ENCODE results near the gene VCX3B.
"Not testable (repeated sequence)": the region's sequence is repeated elsewhere in the genome, so short reads cannot be mapped to it uniquely, and the experiment has no call there.

The VCX3B gene

DNA sequence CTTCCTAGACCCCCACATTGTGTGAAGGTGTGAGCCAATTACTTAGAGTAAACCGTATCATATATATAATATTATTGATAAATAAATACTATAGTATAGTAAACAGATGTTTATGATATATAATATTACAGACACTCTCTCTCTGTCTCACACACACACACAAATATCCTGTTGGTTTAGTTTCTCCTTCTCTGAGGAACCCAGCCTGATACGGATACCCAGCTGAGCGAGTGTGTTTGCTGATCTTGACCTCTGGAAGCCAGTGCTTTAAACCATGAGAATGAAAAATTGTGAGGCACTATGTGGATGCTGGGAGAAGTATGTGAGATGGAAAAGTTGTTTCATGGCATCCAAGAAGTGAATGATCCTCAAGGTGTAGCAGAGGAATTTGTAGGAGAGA, at the start of gene VCX3B:
Gene VCX3B (plus strand): TSS at position 301 of the 400 bp plus-strand sequence. CDS start 621 bp downstream, outside the sequence.
- DNase-seq (ENCODE audit: low read depth); H3K4me3 ChIP-seq (ENCODE audit: low read depth, low read length): not testable (repeated sequence)

DNA sequence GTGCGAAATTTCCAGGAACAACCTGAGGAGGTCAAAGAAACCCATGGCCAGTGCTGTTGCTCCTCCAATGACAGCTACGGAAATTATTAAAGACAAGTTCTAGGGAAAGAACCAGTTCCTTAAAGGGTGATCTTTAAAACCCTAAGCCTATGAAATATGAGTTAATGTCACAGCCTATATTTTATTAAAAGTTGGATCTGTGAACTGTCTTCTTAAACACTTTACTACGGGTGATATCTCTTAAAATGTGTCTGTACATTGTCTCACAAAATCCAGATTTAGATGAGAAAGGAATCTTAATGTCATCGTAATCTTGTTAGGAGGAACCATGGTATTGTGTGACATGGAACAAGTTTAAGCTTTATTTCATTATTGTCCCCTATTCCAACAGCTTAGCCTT, 46.3 kb upstream of the VCX3B start:
- TF ChIP-seq, protein P1, sequence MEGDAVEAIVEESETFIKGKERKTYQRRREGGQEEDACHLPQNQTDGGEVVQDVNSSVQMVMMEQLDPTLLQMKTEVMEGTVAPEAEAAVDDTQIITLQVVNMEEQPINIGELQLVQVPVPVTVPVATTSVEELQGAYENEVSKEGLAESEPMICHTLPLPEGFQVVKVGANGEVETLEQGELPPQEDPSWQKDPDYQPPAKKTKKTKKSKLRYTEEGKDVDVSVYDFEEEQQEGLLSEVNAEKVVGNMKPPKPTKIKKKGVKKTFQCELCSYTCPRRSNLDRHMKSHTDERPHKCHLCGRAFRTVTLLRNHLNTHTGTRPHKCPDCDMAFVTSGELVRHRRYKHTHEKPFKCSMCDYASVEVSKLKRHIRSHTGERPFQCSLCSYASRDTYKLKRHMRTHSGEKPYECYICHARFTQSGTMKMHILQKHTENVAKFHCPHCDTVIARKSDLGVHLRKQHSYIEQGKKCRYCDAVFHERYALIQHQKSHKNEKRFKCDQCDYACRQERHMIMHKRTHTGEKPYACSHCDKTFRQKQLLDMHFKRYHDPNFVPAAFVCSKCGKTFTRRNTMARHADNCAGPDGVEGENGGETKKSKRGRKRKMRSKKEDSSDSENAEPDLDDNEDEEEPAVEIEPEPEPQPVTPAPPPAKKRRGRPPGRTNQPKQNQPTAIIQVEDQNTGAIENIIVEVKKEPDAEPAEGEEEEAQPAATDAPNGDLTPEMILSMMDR (IDR thresholded peaks at IDR 0.05; ENCODE audit: low read depth, low read length, missing control alignments): no peak
- no peak for DNase-seq (ENCODE audit: low read depth)
- no peak overlapping the region for H3K4me3 ChIP-seq (ENCODE audit: low read depth, low read length)

DNA sequence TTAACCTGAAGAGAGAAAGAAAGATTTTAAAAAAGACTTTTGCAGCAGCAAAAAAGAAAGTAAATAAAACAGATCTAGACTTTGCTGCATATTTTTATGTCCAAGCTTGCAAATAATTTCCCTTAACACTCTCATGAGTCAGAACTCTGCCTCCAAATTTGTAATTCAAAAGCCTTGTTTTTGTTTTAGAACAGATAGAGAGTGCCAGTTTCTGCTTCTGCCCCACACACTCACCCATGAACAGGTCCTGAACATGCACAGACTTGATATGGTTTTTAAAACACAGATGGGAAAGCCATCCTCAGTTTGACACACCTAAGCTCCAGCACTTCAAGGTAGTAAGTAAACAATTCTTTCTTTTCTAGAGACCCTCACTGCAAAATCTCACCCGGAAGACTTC, 39.7 kb upstream of the VCX3B start:
- no peak overlapping the region for H3K4me3 ChIP-seq (ENCODE audit: low read depth, low read length)
- DNase-seq (ENCODE audit: low read depth): no peak
- TF ChIP-seq, protein P1 (IDR thresholded peaks at IDR 0.05; ENCODE audit: low read depth, low read length, missing control alignments): no peak

DNA sequence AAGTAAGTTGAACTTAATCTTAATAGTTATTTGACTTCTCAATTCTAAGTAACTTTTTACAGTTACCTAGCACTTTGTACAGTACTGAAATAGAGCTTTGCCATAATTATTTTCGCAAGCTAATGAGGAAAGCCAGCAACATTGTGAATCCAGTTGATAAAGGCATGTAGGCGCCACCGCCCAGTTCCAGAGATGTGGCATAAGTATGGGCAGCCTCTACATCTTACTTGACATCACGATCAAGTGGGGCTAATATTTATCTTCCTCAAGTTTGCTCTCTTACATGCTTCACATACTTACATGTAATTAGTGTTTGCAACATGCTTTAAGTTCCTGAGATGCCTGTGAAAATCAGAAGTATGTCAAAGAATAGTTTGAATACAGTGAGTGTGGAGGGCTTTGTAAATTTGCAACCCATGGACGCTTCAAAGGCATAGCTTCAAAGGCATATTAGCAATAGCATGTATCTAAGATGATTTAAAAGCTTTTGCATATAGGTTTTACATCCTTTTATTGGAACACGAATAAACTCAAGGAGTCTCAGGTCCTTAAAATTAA, 34.9 kb upstream of the VCX3B start:
- no peak overlapping the region for H3K4me3 ChIP-seq (ENCODE audit: low read depth, low read length)
- TF ChIP-seq, protein P1 (IDR thresholded peaks at IDR 0.05; ENCODE audit: low read depth, low read length, missing control alignments): no peak
- DNase-seq (ENCODE audit: low read depth): no peak

DNA sequence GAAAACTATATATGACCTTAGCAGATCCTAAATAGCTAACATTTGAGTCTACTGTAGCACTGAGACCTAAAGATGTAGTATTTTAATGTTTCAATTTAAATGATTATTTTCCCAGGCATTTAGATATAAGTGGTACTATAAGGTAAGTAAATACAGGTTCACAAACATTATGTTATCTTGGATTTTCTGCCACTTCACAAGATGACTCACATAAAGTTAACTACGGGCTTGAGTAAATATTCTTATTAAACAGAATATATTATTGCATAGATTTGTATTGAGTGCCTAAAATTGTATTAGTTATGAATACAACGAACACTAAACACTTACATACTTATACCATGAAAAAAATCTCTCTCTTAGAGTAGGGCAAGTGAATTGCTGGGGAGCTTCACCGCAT, 34.2 kb upstream of the VCX3B start:
- TF ChIP-seq, protein P1 (IDR thresholded peaks at IDR 0.05; ENCODE audit: low read depth, low read length, missing control alignments): no peak
- H3K4me3 ChIP-seq (ENCODE audit: low read depth, low read length): no peak overlapping the region
- no peak for DNase-seq (ENCODE audit: low read depth)

DNA sequence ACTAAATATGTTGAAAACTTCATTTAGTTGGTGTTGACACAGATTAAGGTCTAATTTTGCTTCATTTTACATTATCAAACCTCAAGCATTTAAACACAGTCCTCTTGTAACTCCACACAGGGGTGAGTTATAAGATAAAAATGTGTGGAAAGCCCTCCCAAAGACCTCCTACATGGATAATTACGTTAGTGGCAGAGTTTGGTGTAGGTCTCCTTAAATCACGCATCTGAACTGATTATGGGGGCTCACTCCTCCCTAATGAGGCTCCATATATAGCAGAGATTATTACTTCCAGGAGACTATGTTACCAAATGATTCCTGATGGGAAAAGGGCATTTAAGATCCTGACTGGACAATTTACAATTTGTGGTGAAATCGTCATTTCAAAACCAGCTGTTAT, 32.2 kb upstream of the VCX3B start:
- no peak for DNase-seq (ENCODE audit: low read depth)

GRCh38 chrX:8433109-8434062, 31.2 kb upstream of the VCX3B start:
- no peak for DNase-seq (ENCODE audit: low read depth)
- H3K4me3 ChIP-seq (ENCODE audit: low read depth, low read length): no peak overlapping the region
- TF ChIP-seq, protein P1 (IDR thresholded peaks at IDR 0.05; ENCODE audit: low read depth, low read length, missing control alignments): no peak

More for the DNA sequence above, 32.2 kb upstream of the VCX3B start:
- H3K4me3 ChIP-seq (ENCODE audit: low read depth, low read length): no peak overlapping the region
- TF ChIP-seq, protein P1 (IDR thresholded peaks at IDR 0.05; ENCODE audit: low read depth, low read length, missing control alignments): no peak

Measured in GM12864 (cell line).